ENCODE results near the gene MPPE1.
A peak's percentile ranks its signal among the peaks of the same experiment; 100 is the strongest.
"Not testable (repeated sequence)": the region's sequence is repeated elsewhere in the genome, so short reads cannot be mapped to it uniquely, and the experiment has no call there.

Gene MPPE1

GRCh38 chr18:11882636-11883035 lies 25.5 kb downstream of the MPPE1 start:
- ATAC-seq, result no peak

- no peak for ATAC-seq
These were observed 27.4 kb downstream of the MPPE1 start for GRCh38 chr18:11880586-11881304.

GRCh38 chr18:11877497-11878135 lies 30.5 kb downstream of the MPPE1 start:
- no peak for ATAC-seq

GRCh38 chr18:11874676-11875075 lies 33.4 kb downstream of the MPPE1 start:
- ATAC-seq, result no peak

- no peak for ATAC-seq
These were observed 34.3 kb downstream of the MPPE1 start for GRCh38 chr18:11873670-11874340.

GRCh38 chr18:11872479-11873136 lies 35.5 kb downstream of the MPPE1 start:
- no peak for ATAC-seq

- peak; percentile 38 to 66 for ATAC-seq
These were observed 36.6 kb downstream of the MPPE1 start for GRCh38 chr18:11871501-11871900.

GRCh38 chr18:11868230-11868629 lies 39.9 kb downstream of the MPPE1 start:
- no peak for ATAC-seq

GRCh38 chr18:11866764-11867163 lies 41.4 kb downstream of the MPPE1 start:
- ATAC-seq, result no peak

- ATAC-seq, result no peak
These were observed 41.8 kb downstream of the MPPE1 start for GRCh38 chr18:11866329-11866728.

GRCh38 chr18:11865071-11865470 lies 43.0 kb downstream of the MPPE1 start:
- ATAC-seq, result no peak

GRCh38 chr18:11864471-11864870 lies 43.6 kb downstream of the MPPE1 start:
- no peak for ATAC-seq

GRCh38 chr18:11862468-11863137 lies 45.5 kb downstream of the MPPE1 start:
- ATAC-seq, result no peak

- ATAC-seq, result no peak
These were observed 46.4 kb downstream of the MPPE1 start for GRCh38 chr18:11861583-11862288.

GRCh38 chr18:11860594-11861450 lies 47.3 kb downstream of the MPPE1 start:
- no peak for ATAC-seq

GRCh38 chr18:11859903-11860407 lies 48.2 kb downstream of the MPPE1 start:
- ATAC-seq, result no peak

GRCh38 chr18:11859282-11859830 lies 48.8 kb downstream of the MPPE1 start:
- no peak for ATAC-seq

GRCh38 chr18:11857177-11857887 lies 50.8 kb downstream of the MPPE1 start:
- ATAC-seq, result no peak

GRCh38 chr18:11854554-11854953 lies 53.6 kb downstream of the MPPE1 start:
- ATAC-seq, result not testable (repeated sequence)

GRCh38 chr18:11851806-11852337 lies 56.2 kb downstream of the MPPE1 start:
- peak; percentile 14 to 27 for ATAC-seq
